ENCODE results near the gene CHSY3.
"Not testable (repeated sequence)": the region's sequence is repeated elsewhere in the genome, so short reads cannot be mapped to it uniquely, and the experiment has no call there.

Gene CHSY3

DNA sequence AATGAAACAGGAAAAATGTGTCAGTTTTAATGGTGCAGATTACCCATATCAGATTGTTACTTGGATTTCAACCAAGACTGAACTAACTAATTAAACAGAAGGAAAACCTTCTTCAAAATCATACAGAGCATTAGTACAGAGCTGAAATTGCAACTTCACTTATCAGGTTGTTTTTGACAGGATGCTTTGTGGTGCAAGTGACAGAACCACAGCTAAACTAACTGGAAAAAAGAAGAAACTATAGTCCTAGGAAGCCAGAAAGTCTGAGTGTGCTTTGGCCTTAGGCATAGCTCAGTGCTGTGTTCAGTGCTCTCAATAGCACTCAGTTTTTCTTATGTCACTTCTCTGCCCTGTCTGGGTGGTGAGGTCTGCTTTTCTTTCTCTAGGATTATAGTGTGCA, 267.4 kb downstream of the CHSY3 start:
- no peak for DNase-seq

- no peak for DNase-seq
Measured at GRCh38 chr5:130183115-130183514, 278.9 kb downstream of the CHSY3 start.

GRCh38 chr5:130189961-130190360, 285.7 kb downstream of the CHSY3 start:
- no peak for DNase-seq

DNA sequence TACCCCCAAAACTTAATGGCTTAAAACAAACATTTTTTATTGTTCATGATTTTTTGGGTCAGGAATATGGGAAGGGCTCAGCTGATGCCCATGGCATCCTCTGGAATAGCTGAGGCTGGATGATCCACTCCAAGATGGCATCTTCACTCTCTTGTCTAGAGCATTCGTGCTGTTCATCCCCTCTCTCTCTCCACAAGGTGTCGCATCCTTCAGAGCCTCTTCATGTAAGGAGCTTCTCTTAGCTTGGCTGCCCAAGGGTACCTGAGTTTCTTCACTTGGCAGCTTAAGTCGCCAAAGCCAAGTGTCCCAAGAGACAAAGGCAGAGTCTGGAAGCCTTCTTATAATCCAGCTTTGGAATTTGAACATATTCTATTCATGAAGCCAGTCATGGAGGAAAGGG, 294.7 kb downstream of the CHSY3 start:
- no peak for DNase-seq

DNA sequence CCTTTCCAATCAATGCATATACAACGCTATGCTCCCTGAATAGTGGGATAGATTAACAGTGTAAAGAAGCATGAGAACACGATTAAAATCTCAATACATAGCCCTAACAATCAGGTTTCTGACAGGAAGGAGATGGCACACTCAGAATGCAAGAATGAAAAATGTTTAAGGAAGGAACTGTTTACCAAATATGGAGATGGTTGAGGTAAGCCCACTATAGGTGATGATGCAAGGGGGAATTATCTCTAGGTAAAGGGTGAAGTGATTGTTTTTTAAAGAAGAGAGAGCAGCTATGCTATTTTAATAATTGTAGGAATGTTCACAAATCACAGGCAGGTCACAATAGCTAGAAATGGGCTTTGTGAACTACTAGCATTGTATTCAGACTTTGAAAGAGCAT, 302.4 kb downstream of the CHSY3 start:
- no peak for DNase-seq

DNA sequence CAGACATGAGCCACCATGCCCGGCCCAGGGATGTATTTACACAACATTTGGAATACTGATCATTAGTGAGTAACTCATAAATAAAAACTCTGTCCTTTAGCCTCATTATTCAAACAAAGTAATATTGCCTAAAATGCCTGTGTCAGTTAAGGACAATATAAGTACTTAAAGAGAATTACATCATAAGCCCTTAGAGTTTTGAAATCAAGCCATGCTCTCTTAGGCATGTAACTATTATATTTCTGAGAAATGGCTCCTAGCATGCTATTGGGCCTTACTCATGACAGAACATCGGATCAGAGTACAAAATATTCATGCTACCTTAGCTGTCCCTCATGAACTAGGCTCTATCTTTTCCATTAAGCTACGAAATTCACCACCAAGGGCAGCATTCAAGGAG, 309.3 kb downstream of the CHSY3 start:
- no peak for DNase-seq

GRCh38 chr5:130216286-130216685, 312.0 kb downstream of the CHSY3 start:
- DNase-seq, result no peak

DNA sequence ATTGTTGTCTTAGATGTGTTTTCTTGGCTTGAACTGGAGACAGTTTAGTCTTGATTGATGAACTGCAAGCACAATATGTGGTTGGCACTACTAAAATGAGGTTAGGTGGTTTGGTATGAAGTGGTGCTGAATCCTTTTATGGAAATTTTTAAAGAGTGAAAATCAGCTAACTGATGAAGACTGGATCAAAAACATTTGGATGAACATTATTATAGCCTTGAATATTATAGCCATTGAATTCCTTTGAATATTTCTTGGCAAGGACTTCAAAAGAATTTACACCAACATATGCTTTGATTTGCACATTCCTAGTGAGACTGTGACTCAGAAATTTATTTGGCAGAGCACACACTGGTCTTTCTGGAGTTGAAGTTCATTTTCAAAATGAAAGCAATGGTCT, 318.3 kb downstream of the CHSY3 start:
- DNase-seq, result no peak

DNA sequence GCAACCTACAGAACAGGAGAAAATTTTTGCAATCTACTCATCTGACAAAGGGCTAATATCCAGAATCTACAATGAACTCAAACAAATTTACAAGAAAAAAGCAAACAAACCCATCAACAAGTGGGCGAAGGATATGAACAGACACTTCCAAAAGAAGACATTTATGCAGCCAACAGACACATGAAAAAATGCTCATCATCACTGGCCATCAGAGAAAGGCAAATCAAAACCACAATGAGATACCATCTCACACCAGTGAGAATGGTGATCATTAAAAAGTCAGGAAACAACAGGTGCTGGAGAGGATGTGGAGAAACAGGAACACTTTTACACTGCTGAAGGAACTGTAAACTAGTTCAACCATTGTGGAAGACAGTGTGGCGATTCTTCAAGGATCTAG, 322.3 kb downstream of the CHSY3 start:
- not testable (repeated sequence) for DNase-seq

GRCh38 chr5:130227699-130228098, 323.4 kb downstream of the CHSY3 start:
- no peak for DNase-seq

DNA sequence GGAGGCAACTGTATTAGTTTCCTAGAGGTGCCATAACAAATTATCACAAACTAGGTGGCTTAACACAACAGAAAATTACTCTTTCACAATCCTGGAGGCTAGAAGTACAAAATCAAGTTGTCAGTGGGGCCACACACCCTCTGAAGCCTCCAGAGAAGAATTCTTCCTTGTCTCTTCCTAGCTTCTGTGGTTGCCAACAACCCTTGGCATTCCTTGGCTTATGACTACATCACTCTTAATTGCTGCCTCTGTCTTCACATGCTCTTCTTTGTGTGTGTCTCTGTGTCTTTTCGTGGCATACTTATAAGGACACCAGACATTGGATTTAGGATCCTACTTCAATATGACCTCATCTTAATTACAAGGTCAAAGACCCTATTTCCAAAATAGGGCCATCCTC, 327.5 kb downstream of the CHSY3 start:
- no peak for DNase-seq

DNA sequence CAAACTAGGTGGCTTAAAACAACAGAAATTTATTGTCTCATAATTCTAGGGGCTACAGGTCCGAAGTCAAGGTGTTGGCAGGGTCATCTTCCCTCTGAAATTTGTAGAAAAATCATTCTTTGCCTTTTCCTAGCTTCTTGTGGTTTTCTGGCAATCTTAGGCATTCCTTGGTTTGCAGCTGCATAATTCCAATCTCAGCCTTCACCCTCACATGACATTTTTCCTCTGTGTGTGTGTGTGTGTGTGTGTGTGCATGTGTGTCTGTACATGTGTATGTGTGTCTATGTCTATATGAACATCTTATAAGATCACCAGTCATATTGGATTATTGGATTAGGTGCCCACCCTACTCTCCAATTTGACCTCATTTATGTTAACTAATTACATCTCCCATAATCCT, 330.6 kb downstream of the CHSY3 start:
- DNase-seq, result no peak
